ENCODE measurements around the gene CELF4. TPM values are rescaled to one million over a fixed set of nuclear protein-coding genes. Genes with fewer than 3 reads are reported as not detected.

CELF4 gene
- total RNA-seq, 1 experiment from 2014 or later: not detected

DNA sequence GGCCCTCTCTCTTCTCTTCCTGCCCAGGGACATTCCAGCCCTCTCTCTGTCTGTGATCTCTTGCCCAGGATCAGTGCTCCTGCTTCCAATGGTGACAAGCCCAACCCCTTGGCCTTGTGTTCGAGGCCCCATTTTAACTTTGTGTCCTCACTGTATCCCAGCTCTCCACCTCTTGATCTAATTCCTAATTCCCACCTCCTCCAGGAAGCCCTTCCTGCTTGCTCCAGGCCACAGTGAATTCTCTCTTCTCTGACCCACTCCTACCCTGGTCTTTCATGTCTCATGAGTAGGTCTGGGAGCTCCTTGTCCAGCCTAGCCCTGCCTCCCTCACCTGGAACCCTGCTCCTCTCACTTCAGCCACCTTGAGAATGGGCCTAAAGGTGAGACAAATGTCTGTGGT lies 249.1 kb downstream of the CELF4 start:
- in situ Hi-C loops (cut with HindIII; ENCODE audit: low pct_unique_long_range_greater_than_20kb, low sequenced_read_pairs): no loop called here
- BruUV-seq (replicated peaks): no TSS peak
- H3K27ac ChIP-seq (ENCODE audit: low read length): no peak overlapping the region
- no peaks in the 10 kb centered on the region for H3K36me3 ChIP-seq (ENCODE audit: control insufficient read depth, insufficient read depth, low read length)
- no peaks in the 10 kb centered on the region for H3K9me3 ChIP-seq (ENCODE audit: control insufficient read depth, insufficient read depth, low read depth, low read length)
- intact Hi-C loops (cut with micrococcal nuclease; ENCODE audit: unreplicated experiment): no loop called here
- ChIA-PET POLR2A (no interaction called here), CTCF (no interaction called here)
- H3K4me3 ChIP-seq (ENCODE audit: low read depth in 2 of 2, low read length in 2 of 2): no peak overlapping the region
- H3K4me1 ChIP-seq (ENCODE audit: control insufficient read depth, insufficient read depth, low read length): no peaks in the 10 kb centered on the region
- no peak for TF ChIP-seq POLR2AphosphoS5 (IDR thresholded peaks at IDR 0.05; ENCODE audit: low read depth, low read length)
- TF ChIP-seq, protein P1, sequence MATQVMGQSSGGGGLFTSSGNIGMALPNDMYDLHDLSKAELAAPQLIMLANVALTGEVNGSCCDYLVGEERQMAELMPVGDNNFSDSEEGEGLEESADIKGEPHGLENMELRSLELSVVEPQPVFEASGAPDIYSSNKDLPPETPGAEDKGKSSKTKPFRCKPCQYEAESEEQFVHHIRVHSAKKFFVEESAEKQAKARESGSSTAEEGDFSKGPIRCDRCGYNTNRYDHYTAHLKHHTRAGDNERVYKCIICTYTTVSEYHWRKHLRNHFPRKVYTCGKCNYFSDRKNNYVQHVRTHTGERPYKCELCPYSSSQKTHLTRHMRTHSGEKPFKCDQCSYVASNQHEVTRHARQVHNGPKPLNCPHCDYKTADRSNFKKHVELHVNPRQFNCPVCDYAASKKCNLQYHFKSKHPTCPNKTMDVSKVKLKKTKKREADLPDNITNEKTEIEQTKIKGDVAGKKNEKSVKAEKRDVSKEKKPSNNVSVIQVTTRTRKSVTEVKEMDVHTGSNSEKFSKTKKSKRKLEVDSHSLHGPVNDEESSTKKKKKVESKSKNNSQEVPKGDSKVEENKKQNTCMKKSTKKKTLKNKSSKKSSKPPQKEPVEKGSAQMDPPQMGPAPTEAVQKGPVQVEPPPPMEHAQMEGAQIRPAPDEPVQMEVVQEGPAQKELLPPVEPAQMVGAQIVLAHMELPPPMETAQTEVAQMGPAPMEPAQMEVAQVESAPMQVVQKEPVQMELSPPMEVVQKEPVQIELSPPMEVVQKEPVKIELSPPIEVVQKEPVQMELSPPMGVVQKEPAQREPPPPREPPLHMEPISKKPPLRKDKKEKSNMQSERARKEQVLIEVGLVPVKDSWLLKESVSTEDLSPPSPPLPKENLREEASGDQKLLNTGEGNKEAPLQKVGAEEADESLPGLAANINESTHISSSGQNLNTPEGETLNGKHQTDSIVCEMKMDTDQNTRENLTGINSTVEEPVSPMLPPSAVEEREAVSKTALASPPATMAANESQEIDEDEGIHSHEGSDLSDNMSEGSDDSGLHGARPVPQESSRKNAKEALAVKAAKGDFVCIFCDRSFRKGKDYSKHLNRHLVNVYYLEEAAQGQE (IDR thresholded peaks at IDR 0.05; ENCODE audit: insufficient read depth in 1 of 2, low read depth in 2 of 2, low read length in 1 of 2): no peak
- TF ChIP-seq, protein P2, sequence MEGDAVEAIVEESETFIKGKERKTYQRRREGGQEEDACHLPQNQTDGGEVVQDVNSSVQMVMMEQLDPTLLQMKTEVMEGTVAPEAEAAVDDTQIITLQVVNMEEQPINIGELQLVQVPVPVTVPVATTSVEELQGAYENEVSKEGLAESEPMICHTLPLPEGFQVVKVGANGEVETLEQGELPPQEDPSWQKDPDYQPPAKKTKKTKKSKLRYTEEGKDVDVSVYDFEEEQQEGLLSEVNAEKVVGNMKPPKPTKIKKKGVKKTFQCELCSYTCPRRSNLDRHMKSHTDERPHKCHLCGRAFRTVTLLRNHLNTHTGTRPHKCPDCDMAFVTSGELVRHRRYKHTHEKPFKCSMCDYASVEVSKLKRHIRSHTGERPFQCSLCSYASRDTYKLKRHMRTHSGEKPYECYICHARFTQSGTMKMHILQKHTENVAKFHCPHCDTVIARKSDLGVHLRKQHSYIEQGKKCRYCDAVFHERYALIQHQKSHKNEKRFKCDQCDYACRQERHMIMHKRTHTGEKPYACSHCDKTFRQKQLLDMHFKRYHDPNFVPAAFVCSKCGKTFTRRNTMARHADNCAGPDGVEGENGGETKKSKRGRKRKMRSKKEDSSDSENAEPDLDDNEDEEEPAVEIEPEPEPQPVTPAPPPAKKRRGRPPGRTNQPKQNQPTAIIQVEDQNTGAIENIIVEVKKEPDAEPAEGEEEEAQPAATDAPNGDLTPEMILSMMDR (IDR thresholded peaks at IDR 0.05): no peak
- no peak for TF ChIP-seq SIN3A (IDR thresholded peaks at IDR 0.05; ENCODE audit: borderline replicate concordance, insufficient read depth, low read depth, low read length)
- no peak for TF ChIP-seq TCF7L2 (IDR thresholded peaks at IDR 0.05; ENCODE audit: low read depth, low read length)
- ATAC-seq (no peak), DNase-seq (ENCODE audit: low read depth, low spot score) (no peak)
- no peaks in the 10 kb centered on the region for H3K27me3 ChIP-seq (ENCODE audit: control insufficient read depth, insufficient read depth, low read length)

DNA sequence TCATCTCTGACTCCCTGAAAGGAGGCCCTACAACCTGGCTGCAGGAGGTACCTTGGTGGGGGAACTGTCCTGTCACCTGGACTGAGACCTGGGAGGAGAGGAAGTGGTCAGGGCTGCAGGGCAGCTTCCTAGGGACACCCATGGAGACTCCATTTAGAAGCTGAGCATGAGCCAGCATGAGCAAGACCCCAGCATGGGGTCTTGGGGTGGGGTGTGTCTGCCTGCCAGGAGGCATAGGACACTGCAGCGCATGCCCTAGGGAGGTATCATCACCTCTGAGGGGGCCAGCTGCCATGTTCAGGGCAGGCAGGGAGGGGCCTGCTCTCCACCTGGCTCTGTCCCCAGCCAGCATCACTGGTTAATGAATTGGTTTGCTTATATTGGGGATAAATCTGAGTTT lies 249.7 kb downstream of the CELF4 start:
- ChIA-PET POLR2A (no interaction called here), CTCF (no interaction called here)
- no peak overlapping the region for H3K27ac ChIP-seq (ENCODE audit: low read length)
- H3K4me1 ChIP-seq (ENCODE audit: control insufficient read depth, insufficient read depth, low read length): no peaks in the 10 kb centered on the region
- no TSS peak for BruUV-seq (replicated peaks)
- intact Hi-C loops (cut with micrococcal nuclease; ENCODE audit: unreplicated experiment): no loop called here
- no peaks in the 10 kb centered on the region for H3K27me3 ChIP-seq (ENCODE audit: control insufficient read depth, insufficient read depth, low read length)
- H3K9me3 ChIP-seq (ENCODE audit: control insufficient read depth, insufficient read depth, low read depth, low read length): no peaks in the 10 kb centered on the region
- DNase-seq (ENCODE audit: low read depth, low spot score) (no peak), ATAC-seq (no peak)
- H3K4me3 ChIP-seq (ENCODE audit: low read depth in 2 of 2, low read length in 2 of 2): no peak overlapping the region
- no peaks in the 10 kb centered on the region for H3K36me3 ChIP-seq (ENCODE audit: control insufficient read depth, insufficient read depth, low read length)
- in situ Hi-C loops (cut with HindIII; ENCODE audit: low pct_unique_long_range_greater_than_20kb, low sequenced_read_pairs): no loop called here
- TF ChIP-seq SIN3A (IDR thresholded peaks at IDR 0.05; ENCODE audit: borderline replicate concordance, insufficient read depth, low read depth, low read length) (no peak), POLR2AphosphoS5 (IDR thresholded peaks at IDR 0.05; ENCODE audit: low read depth, low read length) (no peak), TCF7L2 (IDR thresholded peaks at IDR 0.05; ENCODE audit: low read depth, low read length) (no peak)
- TF ChIP-seq, protein P2 (IDR thresholded peaks at IDR 0.05): no peak
- TF ChIP-seq, protein P1 (IDR thresholded peaks at IDR 0.05; ENCODE audit: insufficient read depth in 1 of 2, low read depth in 2 of 2, low read length in 1 of 2): no peak
